ENCODE data around the gene PIK3R3.

PIK3R3 gene

DNA sequence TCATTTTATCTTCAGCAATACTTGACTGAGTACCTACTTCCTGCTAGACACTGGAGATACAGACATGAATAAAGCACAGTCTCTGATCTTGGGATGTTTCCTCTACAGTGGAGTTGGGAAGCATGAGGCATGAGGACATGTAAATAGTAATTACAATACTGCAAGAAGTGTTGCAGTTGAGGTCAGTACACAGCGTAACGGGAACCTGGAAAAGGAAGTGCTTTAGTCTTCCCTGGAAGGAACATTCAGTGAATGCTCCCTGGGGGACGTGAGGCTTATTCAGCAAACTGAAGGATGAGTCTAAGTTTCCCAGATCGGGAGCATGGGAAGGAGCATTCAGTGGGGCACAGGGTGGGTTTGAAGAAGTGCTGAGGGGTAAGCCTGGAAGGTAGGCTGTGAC lies 112.4 kb downstream of the PIK3R3 start:
- DNase-seq: no peak

GRCh38 chr1:46019348-46019747 lies 113.1 kb downstream of the PIK3R3 start:
- DNase-seq: no peak

DNA sequence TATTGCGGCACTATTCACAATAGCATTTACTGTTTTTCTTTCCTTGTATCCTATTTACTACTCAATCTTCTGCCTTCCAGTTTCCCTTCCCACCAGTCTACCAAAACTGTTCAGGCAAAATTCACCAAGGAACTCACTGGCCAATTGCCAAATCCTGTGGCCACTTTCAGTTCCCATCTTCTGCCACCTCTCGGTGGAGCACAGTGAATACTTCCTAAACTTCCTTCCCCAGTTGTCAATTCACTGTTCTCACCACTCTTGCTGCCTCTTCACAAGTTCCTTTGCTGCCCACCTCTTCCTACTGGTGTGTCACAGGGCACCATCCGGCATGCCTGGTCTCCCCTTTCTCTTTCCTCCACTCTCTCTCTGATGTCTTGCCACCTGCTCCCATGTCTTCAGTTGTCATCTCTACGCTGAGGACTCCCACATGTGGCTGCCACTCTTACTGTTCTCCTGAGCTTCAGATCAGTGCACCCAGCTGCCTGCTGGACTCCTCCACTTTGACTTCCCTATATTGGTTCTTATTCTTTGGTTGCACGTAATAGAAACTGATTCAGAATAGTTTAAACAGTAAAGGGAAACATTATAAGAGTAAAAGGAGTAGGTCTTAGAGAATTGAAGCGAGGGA lies 114.4 kb downstream of the PIK3R3 start:
- no peak for DNase-seq

DNA sequence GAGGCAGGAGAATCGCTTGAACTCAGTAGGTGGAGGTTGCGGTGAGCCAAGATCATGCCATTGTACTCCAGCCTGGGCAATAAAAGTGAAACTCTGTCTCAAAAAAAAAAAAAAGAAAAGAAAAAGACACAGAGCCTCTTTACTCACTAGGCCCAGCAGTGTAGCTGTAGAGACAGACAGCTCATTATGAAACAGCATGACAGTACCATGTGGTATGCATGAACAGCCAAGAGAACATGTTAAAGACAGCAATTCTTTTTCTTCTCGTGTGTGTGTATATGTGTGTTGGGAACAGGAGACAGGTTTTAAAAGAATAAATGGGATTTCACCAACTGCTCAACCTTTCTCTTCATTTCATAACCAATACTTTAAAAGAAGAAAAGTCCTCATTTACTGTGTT lies 118.8 kb downstream of the PIK3R3 start:
- DNase-seq: no peak

- DNase-seq: no peak
These were observed 120.2 kb downstream of the PIK3R3 start for GRCh38 chr1:46012236-46012635.

DNA sequence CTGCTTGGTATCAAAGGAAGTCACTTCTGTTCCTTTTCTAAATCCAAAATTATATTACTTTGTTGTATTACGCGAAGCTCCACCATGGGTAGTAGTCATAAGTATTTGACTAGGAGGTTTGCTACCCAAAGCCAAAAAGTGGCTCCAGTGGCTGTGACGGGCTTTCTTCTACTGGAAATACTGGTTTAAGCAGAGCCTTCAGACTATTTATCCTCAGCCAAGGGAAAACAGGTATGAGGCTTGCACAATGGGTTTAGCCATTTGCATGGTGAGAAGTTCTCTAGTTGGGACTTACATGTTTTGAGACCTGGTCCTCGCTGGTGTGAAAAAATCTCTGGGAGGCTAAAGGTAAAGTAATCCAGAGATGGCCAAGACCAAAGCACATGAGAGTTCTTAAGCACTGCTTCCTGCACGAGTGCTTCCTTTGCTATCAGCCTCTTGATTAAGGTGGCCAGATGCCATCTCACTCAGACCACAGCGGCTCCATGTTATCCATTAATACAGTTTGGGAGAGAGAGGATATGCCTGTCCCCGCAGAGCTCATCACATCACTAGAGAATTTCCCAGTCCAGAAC lies 121.2 kb downstream of the PIK3R3 start:
- no peak for DNase-seq

GRCh38 chr1:46010611-46011010 lies 121.8 kb downstream of the PIK3R3 start:
- no peak for DNase-seq

DNA sequence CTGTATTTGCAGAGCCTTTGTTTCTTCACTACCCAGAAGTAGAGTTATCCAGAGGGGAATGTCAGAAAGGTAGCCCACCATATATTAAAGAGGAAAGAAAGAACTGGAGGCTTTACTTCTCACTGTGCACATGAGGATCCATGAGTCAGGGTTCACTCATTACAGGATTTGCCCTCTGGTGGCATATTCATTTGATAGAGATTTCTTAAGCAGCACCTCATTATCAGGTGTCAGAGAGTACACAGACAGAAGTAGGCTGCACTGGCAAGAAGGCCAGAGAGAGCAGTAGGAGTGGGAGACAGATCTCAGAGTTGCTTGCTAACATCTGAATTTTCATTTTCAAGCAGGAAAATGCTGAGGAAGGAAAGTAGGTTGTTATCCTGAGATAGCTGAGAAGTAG lies 123.8 kb downstream of the PIK3R3 start:
- DNase-seq: no peak

DNA sequence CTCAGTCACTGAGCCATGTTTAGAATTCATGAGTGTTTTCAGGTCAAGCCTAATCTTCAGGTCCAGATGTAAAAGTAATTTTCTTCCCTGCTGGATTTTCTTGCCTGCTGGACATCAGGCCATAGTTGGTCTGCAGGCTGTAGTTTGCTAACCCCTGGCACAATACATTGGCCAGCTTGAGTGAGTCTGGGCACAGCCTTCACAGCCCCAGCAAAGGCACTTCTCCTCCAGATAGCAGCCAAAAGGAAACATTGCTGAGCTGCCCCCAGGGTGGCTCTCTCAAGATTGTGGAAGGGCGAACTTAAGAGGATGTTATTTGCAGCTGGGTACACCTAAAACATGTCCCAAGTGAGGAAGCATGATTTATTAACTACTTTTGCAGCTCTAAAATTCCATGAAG lies 126.8 kb downstream of the PIK3R3 start:
- no peak for DNase-seq

GRCh38 chr1:46004492-46004891 lies 127.9 kb downstream of the PIK3R3 start:
- no peak for DNase-seq

- DNase-seq: no peak
These were observed 129.1 kb downstream of the PIK3R3 start for GRCh38 chr1:46003315-46003714.

GRCh38 chr1:46002551-46003150 lies 129.8 kb downstream of the PIK3R3 start:
- DNase-seq: no peak

GRCh38 chr1:46001081-46001785 lies 131.2 kb downstream of the PIK3R3 start:
- no peak for DNase-seq

DNA sequence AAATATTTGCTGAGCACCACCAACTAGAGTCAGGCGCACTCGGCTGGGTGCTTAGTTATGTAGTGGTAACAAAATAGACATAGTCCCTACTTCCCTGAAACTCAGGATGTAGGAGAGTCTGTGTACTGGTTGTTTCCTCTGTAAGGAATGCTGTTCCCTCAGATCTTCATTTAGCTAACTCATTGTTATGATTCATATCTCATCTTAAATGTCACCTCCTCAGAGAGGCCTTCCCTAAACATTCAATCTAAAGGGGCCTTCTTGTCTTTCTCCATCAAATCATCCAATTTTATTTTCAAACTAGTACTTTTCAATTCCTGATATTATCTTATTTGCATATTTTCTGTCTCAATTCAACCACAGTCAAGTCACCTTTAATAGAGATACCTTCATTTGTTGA lies 132.9 kb downstream of the PIK3R3 start:
- DNase-seq: no peak

DNA sequence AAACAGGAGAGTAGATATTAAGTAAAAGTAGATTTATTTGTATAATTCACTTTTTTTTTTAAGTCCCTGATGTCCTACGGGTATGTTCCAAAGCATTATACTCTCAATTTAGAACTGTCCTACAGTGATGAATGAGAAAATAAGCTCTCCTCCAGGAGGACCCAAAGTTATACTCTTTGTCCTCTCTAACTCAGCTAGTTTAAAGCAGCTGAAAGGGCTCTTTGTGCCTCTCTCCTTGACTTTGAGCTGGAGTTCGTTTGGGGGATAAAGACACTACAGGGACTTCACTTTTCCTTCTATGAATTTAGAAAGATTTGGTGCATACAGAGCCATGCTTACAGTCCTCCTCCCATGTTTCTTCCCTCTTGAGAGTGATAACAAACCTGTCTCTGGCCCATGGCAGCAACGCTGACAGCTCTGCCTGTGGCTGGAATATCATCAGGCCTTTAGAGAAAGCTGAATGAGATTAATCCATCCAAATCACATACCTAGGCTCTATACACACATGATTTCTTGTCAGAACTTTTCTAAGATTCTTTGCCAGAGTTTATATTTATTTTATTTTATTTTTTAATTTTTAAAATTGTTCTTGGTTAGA lies 134.3 kb downstream of the PIK3R3 start:
- DNase-seq: no peak

- DNase-seq: no peak
These were observed 137.1 kb downstream of the PIK3R3 start for GRCh38 chr1:45995298-45995697.

- no peak for DNase-seq
These were observed 138.0 kb downstream of the PIK3R3 start for GRCh38 chr1:45994423-45994822.

Data from NCI-H1436 (cell line).